ENCODE measurements around the gene GOLGA8K. TPM values are rescaled to one million over a fixed set of nuclear protein-coding genes. Genes with fewer than 3 reads are reported as not detected.
"Not testable (repeated sequence)": the region's sequence is repeated elsewhere in the genome, so short reads cannot be mapped to it uniquely, and the experiment has no call there.

GOLGA8K gene, protein sequence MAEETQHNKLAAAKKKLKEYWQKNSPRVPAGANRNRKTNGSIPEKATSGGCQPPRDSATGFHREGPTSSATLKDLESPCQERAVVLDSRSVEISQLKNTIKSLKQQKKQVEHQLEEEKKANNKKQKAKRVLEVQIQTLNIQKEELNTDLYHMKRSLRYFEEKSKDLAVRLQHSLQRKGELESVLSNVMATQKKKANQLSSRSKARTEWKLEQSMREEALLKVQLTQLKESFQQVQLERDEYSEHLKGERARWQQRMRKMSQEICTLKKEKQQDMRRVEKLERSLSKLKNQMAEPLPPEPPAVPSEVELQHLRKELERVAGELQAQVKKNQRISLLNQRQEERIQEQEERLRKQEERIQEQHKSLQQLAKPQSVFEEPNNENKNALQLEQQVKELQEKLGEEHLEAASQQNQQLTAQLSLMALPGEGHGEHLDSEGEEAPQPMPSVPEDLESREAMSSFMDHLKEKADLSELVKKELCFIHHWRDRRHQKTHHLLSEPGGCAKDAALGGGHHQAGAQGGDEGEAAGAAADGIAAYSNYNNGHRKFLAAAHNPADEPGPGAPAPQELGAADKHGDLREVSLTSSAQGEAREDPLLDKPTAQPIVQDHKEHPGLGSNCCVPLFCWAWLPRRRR
- not detected for polyA plus RNA-seq (2013, experiment 1 of 2; ENCODE audit: insufficient read length)
- not detected for polyA plus RNA-seq (2013, experiment 2 of 2; ENCODE audit: insufficient read length)

DNA sequence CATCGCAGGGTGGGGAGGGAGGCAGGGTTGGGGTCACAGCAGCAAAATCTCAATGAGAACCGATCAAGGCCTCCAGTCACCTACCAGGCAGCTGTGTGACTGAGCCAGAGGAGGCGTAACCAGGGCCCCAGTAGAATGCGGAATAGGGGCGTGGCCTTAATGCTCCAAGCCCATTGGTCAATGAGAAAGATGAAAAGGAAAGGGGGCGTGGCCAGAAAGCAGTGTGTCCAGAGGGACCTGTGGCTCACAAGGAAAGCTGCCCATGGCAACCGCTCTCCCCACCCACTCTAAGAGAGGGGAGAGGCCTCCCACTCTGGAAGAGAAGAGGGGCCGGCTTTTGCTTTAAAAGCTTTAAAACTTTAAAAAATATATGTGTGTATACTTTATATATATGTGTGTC lies at the start of gene GOLGA8K:
TSS of gene GOLGA8K (minus strand) at position 101 of the 400 bp plus-strand sequence. CDS start at position 3, 98 bp downstream.
- DNase-seq: not testable (repeated sequence)

DNA sequence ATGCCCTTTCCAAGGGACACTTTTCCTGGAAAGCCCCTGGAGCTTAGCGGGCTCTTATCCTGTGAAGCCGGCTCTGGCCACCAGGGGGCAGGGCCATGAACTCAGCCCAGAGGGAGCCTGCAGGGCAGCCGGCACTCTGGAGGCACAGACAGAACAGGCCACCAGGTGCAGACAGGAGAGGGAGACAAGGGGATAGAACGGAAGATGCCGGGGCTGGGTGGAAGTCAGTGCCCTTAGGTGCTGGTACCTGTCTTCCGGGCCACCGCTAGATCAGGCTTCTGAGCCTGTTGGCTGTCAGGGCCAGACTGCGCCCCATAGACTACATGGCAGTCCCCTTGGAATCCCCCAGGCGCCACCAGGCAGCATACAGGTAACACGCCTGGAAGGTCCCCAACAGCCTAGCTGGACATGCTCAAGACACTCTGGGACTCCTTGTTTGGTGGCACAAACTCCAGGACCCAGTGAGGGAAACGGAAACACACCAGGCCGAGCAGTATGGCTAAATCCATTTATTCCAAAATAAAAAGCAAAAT lies 37.4 kb upstream of the GOLGA8K start:
- not testable (repeated sequence) for DNase-seq

DNA sequence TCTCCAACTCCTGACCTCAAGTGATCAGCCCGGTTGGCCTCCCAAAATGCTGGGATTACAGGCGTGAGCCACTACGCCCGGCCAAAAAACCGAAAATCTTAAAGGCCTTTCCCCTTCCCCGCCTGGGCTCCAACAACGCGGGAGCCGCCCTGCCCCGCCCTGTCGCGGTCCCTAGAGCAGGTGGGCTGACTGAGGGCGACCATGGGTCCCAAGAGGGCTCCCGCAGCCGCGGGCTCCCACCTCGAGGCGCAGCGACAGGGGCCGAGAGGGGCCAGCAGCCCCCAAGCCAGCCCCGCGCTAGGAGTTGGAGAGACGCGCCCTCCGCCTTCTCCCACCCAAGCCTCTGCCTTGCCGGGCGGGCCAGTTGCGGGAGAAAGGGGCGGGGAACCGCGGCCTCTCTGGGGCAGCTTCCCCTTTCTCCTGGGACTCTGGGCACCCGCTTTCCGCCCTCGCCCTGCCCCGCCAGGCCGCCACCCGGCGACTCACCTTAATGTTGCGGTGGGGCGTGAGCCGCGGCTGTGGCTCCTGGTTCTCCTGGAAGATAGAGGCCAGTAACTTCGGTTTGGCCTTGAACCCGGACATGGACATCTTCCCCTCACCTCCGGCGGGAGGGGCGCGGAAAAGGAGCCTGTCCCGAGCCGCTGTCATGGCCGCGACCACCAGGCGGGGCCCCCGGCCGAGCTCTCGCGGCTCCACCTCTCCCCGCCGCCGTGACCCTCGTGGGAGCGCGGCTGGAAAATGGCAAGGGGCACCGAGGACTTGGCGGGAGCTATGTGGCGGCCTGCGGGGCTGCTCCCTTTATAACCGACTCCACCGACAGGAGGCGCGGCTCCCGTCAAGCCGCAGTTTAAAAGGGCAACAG lies 31.2 kb upstream of the GOLGA8K start:
- DNase-seq: not testable (repeated sequence)

DNA sequence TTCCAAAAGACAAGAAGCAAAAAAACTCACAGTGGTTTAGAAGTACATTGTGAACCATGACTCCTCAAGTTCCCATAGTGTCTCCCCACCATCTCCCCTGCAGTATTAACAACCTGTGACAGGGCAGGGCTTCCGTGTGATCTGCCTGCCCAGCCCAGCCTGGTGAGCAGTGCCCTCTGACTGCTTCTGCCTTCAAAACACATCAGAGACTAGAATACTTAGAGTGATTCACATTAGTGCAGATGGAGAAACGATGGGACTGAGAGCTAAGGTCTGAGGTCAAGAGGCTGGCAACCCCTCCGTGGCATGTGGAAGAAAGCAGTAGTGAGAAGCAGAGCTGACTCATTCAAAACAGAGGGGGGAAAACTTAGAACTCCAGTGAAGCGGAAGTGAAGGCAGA lies 24.5 kb upstream of the GOLGA8K start:
- not testable (repeated sequence) for DNase-seq

DNA sequence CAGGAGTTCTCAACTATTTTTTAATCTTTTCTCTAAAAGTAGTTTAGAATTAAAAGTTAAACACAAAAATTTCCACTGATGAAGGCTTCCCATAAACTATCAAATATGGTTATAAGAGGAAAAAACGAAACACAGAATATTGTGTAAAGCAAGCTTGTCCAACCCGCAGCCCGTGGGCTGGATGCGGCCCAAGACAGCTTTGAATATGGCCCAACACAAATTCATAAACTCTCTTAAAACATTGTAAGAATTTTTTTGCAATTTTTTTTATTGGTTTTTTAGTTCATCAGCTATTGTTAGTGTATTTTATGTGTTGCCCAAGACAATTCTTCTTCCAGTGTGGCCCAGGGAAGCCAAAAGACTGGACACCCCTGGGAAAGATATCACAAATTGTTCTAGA lies 23.4 kb upstream of the GOLGA8K start:
- peak; percentile 0 for DNase-seq

DNA sequence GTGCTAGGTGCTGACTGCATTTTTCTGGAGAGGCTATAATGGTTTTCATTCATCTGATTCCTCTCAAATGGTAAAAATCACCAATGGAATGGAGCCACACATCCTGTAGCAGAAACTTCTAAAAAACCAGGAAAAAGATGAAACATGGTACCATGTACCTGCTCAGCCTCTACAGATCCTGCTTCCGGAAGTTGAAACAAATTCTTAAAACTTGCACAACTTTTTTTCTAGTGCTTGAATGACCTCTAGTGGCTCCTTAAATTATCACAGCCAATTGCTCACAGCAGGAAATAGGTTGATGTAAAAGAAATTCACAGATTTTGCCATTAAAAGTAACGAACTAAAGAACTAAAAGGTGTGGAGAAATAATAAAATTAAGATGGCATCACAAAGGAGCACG lies 4.8 kb upstream of the GOLGA8K start:
- DNase-seq: not testable (repeated sequence)

DNA sequence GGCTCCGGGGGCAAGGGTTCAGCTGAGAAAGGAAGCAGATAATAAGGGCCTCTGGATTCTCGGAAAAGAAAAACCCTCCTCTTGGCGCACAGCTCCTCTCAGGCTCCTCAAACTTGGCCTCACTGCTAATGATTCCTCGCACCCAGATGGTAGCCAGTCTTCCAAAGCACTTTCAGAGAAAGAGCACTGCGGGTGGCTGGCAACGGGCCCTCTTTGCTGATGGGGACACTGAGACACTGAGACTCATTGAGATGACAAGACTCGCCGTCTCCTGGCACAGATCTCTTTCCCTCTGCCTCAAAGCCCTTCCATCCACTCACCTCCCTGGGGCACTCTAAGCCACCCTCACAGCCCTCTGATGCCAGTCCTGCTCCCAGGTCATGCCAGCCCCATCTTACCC lies 6.6 kb downstream of the GOLGA8K start:
- DNase-seq: not testable (repeated sequence)

DNA sequence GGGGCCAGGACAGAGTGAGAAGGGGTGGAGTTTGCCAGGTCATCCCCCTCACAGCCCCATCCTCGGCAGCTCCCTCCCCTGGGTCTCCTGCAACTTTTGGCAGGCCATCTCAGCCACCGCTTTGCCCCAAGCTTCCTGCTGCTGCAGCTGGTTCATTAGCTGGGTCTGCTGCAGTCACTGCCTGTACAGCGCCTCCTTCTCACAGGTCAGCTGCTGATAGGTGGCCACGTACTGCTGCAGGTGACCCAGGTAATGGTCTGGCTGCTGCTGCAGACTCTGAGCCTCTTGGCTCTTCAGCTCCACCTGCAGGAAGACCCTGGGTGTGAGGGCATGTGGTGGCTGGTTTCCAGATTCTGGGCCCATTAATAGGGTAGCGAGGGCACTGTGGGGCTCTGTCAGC lies 8.3 kb downstream of the GOLGA8K start:
- DNase-seq: not testable (repeated sequence)

DNA sequence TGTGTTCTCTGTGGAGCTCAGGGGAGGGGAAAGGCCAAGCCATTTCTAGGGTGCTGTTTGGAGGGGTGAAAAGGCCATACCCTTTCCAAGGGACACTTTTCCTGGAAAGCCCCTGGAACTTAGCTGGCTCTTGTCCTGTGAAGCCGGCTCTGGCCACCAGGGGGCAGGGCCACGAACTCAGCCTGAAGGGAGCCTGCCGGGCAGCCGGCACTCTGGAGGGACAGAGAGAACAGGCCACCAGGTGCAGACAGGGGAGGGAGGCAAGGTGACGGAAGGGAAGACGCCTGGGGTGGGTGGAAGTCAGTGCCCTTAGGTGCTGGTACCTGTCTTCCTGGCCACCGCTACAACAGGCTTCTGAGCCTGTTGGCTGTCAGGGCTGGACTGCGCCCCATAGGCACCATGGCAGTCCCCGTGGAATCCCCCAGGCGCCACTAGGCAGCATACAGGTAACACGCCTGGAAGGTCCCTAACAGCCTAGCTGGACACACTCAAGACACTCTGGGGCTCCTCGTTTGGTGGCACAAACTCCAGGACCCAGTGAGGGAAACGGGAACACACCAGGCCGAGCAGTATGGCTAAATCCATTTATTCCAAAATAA lies 14.9 kb downstream of the GOLGA8K start:
- not testable (repeated sequence) for DNase-seq

DNA sequence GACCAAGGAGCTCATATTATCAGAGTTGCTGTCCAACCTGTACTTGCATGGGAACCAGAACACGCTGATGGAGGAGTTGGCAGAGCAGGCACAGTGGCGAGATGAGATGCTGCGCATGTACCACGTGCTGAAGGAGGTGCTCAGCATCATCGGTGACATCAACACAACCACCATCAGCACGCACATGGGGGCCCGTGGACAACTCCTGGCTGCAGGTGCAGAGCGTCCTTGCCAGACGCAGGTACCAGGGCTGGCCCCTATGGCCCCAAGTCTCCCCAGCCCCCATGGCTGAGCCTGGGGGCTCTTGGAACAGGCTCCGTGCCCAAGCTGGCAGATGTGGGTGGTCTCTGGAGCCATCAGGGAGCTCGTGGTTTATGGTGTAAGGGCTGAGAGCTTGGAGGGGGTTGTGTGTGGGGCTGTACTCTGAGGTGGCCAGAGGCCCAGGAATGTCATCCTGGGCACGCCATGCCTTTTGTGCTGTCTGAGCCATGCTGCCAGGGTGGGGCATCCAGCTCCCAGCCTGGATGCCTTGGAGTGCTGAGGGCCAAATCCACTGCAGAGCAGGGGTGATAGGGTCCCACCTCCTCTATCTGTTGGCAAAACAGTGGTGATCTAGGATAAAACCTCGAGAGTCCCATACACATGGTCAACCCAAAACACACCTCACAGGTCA lies 17.1 kb downstream of the GOLGA8K start:
- not testable (repeated sequence) for DNase-seq

DNA sequence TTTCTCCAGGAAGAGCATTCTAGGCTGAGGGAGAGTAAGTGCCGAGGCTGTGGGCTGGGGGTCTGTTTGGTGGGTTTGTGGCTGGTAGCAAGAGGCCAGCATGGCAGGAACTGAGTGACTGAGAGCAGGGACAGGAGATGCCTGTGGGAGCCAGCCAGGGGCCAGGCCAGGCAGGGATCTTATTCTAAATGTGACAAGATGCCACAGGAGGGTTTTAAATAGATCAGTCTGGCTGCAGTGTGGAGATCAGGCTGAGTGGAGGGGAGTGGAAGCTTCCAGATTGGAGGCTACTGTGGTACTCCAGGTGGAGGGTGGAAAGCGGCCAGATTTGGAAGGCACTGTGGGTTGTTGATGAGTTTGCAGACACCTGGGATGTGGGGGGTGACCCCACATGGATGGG lies 28.9 kb downstream of the GOLGA8K start:
- not testable (repeated sequence) for DNase-seq

DNA sequence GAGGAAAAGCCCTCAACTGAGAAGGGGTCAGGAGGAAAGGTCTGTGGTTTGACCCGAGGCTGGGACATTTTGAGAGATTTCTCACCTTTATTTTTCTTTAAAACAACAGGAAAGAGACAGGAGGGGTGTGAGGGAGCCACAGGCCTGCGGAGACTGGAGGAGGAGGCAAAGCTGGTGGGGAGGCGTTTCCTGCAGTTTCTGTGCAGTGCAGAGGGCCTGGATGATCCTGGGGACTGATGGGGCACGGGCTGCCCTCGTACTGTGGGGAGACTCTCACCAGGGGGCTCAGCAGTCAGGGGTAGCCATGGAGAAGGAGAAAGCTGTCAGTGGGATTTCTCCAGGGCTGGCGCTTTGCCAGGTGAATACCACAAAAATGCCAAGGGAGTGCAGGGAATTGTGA lies 29.4 kb downstream of the GOLGA8K start:
- not testable (repeated sequence) for DNase-seq

DNA sequence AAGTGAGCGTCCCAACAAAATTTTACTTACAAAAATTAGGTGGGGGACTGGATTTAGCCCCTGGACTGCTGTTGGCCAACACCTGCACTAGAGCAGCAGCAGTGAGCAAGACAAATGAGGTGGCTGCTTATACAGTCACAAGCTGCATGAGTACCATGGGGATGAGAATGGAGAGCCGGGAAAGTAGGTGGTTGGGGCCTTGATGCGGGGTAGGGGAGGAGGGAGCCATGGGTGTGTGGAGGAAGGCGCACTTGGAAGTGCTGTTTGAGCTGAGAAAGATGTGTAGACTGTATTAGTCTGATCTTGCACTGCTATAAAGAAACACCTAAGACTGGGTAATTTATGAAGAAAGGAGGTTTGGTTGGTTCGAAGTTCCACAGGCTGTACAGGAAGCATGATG lies 31.0 kb downstream of the GOLGA8K start:
- not testable (repeated sequence) for DNase-seq

DNA sequence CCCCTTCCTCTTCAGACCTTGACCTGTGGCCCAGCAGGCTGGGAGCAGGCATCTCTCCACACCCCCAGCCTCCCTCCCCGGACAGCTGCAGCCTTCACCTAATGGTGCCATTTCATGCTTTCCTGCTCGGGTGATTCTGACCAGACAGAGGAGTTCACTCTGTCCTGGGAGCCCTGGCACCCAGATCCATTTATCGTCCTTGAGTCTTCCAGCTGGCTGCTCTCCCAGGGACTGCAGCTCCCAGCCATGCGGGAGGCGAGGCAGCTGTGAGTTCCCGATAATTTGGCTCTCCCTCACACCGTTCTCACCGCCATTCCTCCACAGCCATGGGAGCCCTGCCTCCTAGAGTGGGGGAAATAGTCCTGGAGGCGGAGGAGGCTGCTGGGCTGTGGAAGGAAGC lies 32.6 kb downstream of the GOLGA8K start:
- DNase-seq: not testable (repeated sequence)

DNA sequence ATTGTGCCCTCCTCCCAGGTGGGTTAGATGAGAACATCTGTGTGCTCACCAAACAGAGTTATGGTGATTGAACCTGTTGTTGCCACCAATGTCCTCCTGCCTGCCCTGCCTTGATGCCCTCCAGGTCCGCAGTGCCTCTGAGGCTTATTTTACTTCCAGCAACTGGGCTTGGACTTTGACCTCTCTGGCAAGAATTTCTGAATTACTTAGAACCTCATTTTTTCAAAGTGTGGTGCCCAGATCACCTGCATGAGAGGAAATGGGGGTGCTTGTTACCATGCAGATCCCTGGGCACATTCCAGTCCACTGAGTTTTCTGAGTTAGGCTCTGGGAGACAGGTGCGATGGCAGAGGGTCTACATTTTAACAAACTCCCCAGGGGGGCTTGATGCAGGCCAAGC lies 33.0 kb downstream of the GOLGA8K start:
- DNase-seq: not testable (repeated sequence)

DNA sequence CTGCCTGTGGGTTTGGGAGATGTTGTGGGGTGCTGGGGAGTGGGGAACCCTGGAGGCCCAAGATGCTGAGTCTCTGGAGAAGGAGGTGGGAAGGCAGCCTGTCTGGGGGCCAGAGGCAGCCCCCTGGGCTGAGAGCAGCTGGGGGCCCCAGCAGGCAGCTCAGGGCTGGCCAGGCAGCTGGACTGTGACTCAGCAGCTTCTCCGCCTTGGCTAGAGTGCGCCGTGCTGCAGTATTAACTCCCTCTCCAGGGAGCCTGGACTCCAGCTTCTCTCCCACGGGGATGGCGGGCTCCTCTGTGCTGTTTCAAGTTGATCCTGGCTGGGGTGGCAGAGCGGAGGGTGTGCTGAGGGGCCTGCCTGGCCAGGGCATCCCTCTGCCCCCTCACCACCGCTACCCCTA lies 36.6 kb downstream of the GOLGA8K start:
- not testable (repeated sequence) for DNase-seq

DNA sequence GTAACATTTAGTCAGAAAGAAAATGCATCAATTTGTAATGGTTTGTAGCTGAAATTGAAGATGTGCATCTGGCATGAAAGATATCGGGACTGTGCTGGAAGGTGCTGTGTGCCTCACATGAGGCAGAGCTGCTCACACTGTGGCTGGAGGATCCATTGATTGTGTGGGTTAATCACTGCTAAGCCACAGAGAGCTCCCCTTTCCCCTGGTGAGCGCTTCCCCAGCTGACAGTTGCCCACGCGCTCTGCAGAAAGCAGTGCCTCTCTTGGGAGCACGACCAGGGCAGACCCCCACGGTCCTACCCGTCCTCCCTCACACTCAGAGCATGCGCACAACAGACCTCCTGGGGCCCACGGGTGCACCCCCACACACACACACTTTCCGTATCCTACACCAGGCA lies 37.1 kb downstream of the GOLGA8K start:
- DNase-seq: not testable (repeated sequence)

DNA sequence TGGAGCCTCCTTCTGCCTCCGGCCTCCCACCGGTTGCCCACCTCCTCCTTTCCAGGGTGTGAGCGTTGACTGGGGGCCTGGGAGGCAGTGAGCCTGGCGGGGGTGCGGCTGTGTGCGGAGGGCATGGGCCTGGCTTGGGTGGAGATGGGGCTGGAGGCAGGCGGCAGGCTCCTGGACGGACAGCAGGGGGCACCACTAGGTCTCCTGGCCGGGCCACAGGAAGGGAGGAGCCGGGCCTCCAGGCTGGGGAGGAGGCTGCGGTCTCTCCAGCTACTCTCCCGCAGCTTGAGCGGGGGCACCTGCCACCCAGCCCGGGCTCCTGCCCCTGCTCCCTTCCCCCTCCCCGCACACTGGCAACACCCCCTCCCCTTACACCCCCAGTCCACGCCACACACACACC lies 38.1 kb downstream of the GOLGA8K start:
- DNase-seq: not testable (repeated sequence)

DNA sequence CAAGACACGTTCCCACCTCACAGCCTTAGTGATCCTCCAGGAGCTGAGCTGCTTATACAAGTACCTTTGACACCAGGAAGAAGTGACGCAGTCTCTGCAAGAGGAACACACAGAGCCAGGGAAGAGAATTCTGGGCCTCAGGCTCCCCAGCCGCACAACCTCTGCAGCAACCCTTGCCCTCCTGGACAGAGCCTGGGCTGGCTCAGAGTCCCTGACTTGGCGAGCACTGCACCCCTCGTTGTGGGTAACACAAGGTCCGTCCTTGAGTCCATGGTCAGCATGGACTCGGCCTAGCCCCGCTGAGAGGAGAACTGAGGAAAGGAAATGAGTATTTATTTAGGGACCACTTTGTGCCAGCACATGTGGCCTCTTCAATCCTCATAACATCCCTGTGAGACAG lies 39.6 kb downstream of the GOLGA8K start:
- not testable (repeated sequence) for DNase-seq

DNA sequence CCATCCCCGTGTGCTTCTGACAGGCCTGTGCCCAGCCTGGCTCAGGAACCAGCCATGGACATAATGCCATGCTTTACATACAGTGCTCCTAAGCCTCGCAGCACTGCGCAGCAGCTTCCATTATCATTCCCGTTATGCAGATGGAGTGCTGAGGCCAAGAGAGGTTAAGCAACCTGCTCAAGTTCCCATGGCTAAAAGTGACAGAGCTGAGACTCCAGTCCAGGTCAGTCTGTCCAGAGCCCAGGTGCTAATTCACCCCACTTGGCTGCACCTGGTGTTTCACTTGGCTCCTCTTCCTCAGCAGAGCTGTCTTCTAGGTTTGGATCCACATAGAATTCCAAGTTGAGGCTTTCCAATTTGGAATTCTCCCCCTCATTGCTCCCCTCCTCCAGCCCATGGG lies 41.4 kb downstream of the GOLGA8K start:
- DNase-seq: not testable (repeated sequence)

DNA sequence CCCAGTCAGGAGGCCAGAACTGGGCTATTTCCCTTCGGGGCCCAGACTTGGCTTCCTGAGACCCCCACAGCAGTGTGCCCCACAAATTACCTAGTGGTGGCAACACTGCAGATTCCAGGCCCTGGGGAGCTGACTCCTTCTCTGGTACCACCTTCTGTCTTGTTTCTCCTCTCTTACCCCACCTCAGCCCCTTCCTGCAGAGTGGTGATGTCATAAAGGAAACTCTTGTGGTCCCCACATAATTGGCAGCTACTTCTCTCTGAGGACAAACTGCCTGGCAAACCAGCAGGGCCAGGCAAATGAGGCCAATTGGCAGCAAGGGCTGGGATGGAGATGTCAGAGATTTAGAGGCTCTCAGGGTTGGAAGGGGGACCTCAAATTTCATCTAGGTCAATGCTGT lies 44.6 kb downstream of the GOLGA8K start:
- not testable (repeated sequence) for DNase-seq

All from fibroblast of skin of scalp (primary cell).